K562 (cell line): ENCODE results near the gene SCNN1A.

Experiments used
- ASH1L ChIP-seq: fragments of 450-650 bp; IDR thresholded peaks from 2 replicates; pipeline ENCODE4 v1.6.1; 2018; ENCODE audit warnings: borderline replicate concordance, mild to moderate bottlenecking, low read depth; ENCODE audit not compliant: partially characterized antibody
- CREB1 ChIP-seq, 2 experiments: sonication (generic) in 1 of 2; formaldehyde crosslinking in 1 of 2; IDR thresholded peaks; 2 replicates each; pipeline versions ENCODE4 v1.6.1 to v1.8.0; 2012 to 2022; ENCODE audit warnings: inconsistent platforms in 1 of 2, mild to moderate bottlenecking in 1 of 2, missing genetic modification reagents in 1 of 2, moderate library complexity in 1 of 2
- CREM ChIP-seq: IDR thresholded peaks from 2 replicates; pipeline ENCODE4 v1.6.1; 2014; ENCODE audit warnings: antibody characterized with exemption, low read depth
- ETV6 ChIP-seq, 3 experiments: fragments of 150-350 bp in 1 of 3; sonication (generic) in 1 of 3; formaldehyde crosslinking in 1 of 3; IDR thresholded peaks; 2 replicates each; pipeline versions ENCODE4 v1.6.1 to v1.8.0; 2014 to 2022; ENCODE audit warnings: borderline replicate concordance in 2 of 3, low read depth in 2 of 3, antibody characterized with exemption in 1 of 3, low read length in 1 of 3, mild to moderate bottlenecking in 1 of 3, missing genetic modification reagents in 1 of 3
- NCOA2 ChIP-seq, 2 experiments: fragments of 450-650 bp; IDR thresholded peaks; 2 replicates each; pipeline ENCODE4 v1.6.1; 2018; ENCODE audit warnings: mild to moderate bottlenecking in 2 of 2, moderate library complexity in 1 of 2; ENCODE audit not compliant: partially characterized antibody in 2 of 2
- RCOR1 ChIP-seq, 2 experiments: IDR thresholded peaks; 2 replicates each; pipeline ENCODE4 v1.6.1; 2012; ENCODE audit warnings: low read depth in 2 of 2, low read length in 2 of 2, borderline replicate concordance in 1 of 2, improper control_type of control experiment in 1 of 2
- SMC3 ChIP-seq: conservative IDR thresholded peaks from 2 replicates; pipeline ENCODE4 v1.6.1; 2011; ENCODE audit warnings: low read depth, low read length, improper control_type of control experiment; ENCODE audit not compliant: insufficient read depth
- TRIM28 ChIP-seq: fragments of 450-650 bp; IDR thresholded peaks from 2 replicates; pipeline ENCODE4 v1.6.1; 2017
- TF ChIP-seq, protein P1 (sequence below): sonication (generic); formaldehyde crosslinking; IDR thresholded peaks from 2 replicates; pipeline ENCODE4 v1.4.0; 2020; ENCODE audit warnings: mild to moderate bottlenecking, missing genetic modification reagents
- TF ChIP-seq, protein P2 (sequence below), 3 experiments: IDR thresholded peaks in 2 of 3; conservative IDR thresholded peaks in 1 of 3; 2 replicates each; pipeline ENCODE4 v1.5.1; 2011 to 2012; ENCODE audit warnings: low read length in 3 of 3, mild to moderate bottlenecking in 3 of 3, control low read depth in 2 of 3, improper control_type of control experiment in 1 of 3, inconsistent platforms in 1 of 3, low read depth in 1 of 3, mixed read lengths in 1 of 3, moderate library complexity in 1 of 3; ENCODE audit not compliant: insufficient read depth in 2 of 3
- TF ChIP-seq, protein P3 (sequence below): sonication (generic); formaldehyde crosslinking; IDR thresholded peaks from 2 replicates; pipeline ENCODE4 v1.8.1; 2023; ENCODE audit warnings: mild to moderate bottlenecking, missing genetic modification reagents
- TF ChIP-seq, protein P4 (sequence below): fragments of 450-650 bp; formaldehyde crosslinking; IDR thresholded peaks from 2 replicates; pipeline ENCODE4 v1.4.0; 2020; ENCODE audit warnings: mild to moderate bottlenecking, moderate library complexity

DNA sequence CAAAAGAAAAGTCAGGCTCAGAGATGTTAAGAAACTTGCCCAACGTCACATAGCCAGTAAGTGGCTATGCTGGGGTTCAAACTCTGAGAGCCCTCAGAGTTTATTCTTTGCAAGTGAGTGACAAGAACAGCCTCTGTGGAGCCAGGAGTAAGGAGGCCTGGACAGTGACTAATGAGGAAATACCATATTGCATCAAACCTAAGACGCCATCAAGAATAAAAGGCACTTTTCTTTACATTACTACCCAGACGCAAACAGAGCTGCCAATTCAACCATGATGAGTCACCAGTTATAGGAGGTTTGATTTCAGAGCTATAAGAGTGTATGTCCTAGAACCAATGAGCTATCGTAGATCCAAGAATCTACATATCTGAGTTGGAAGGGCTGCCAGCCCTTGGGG, 42.9 kb downstream of the SCNN1A start:
- TF ChIP-seq, protein P1, sequence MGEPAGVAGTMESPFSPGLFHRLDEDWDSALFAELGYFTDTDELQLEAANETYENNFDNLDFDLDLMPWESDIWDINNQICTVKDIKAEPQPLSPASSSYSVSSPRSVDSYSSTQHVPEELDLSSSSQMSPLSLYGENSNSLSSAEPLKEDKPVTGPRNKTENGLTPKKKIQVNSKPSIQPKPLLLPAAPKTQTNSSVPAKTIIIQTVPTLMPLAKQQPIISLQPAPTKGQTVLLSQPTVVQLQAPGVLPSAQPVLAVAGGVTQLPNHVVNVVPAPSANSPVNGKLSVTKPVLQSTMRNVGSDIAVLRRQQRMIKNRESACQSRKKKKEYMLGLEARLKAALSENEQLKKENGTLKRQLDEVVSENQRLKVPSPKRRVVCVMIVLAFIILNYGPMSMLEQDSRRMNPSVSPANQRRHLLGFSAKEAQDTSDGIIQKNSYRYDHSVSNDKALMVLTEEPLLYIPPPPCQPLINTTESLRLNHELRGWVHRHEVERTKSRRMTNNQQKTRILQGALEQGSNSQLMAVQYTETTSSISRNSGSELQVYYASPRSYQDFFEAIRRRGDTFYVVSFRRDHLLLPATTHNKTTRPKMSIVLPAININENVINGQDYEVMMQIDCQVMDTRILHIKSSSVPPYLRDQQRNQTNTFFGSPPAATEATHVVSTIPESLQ (CRISPR knock-in tag), result no peak
- TF ChIP-seq NCOA2 (IDR thresholded peaks at IDR 0.05; ENCODE audit: partially characterized antibody in 2 of 2), result no peak
- TF ChIP-seq, protein P2, sequence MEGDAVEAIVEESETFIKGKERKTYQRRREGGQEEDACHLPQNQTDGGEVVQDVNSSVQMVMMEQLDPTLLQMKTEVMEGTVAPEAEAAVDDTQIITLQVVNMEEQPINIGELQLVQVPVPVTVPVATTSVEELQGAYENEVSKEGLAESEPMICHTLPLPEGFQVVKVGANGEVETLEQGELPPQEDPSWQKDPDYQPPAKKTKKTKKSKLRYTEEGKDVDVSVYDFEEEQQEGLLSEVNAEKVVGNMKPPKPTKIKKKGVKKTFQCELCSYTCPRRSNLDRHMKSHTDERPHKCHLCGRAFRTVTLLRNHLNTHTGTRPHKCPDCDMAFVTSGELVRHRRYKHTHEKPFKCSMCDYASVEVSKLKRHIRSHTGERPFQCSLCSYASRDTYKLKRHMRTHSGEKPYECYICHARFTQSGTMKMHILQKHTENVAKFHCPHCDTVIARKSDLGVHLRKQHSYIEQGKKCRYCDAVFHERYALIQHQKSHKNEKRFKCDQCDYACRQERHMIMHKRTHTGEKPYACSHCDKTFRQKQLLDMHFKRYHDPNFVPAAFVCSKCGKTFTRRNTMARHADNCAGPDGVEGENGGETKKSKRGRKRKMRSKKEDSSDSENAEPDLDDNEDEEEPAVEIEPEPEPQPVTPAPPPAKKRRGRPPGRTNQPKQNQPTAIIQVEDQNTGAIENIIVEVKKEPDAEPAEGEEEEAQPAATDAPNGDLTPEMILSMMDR (IDR thresholded peaks at IDR 0.05 in 2 of 3, conservative IDR thresholded peaks at IDR 0.05 in 1 of 3; ENCODE audit: insufficient read depth in 2 of 3, low read depth in 1 of 3, low read length in 3 of 3), result no peak
- TF ChIP-seq, protein P3, sequence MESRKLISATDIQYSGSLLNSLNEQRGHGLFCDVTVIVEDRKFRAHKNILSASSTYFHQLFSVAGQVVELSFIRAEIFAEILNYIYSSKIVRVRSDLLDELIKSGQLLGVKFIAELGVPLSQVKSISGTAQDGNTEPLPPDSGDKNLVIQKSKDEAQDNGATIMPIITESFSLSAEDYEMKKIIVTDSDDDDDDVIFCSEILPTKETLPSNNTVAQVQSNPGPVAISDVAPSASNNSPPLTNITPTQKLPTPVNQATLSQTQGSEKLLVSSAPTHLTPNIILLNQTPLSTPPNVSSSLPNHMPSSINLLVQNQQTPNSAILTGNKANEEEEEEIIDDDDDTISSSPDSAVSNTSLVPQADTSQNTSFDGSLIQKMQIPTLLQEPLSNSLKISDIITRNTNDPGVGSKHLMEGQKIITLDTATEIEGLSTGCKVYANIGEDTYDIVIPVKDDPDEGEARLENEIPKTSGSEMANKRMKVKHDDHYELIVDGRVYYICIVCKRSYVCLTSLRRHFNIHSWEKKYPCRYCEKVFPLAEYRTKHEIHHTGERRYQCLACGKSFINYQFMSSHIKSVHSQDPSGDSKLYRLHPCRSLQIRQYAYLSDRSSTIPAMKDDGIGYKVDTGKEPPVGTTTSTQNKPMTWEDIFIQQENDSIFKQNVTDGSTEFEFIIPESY (CRISPR knock-in tag), result no peak
- no peak for TF ChIP-seq RCOR1 (IDR thresholded peaks at IDR 0.05; ENCODE audit: borderline replicate concordance in 1 of 2, low read depth in 2 of 2, low read length in 2 of 2)
- no peak for TF ChIP-seq ASH1L
- TF ChIP-seq TRIM28, result no peak
- TF ChIP-seq, protein P4, sequence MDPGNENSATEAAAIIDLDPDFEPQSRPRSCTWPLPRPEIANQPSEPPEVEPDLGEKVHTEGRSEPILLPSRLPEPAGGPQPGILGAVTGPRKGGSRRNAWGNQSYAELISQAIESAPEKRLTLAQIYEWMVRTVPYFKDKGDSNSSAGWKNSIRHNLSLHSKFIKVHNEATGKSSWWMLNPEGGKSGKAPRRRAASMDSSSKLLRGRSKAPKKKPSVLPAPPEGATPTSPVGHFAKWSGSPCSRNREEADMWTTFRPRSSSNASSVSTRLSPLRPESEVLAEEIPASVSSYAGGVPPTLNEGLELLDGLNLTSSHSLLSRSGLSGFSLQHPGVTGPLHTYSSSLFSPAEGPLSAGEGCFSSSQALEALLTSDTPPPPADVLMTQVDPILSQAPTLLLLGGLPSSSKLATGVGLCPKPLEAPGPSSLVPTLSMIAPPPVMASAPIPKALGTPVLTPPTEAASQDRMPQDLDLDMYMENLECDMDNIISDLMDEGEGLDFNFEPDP, result no peak
- no peak for TF ChIP-seq CREB1 (IDR thresholded peaks at IDR 0.05)
- no peak for TF ChIP-seq CREB1 (CRISPR knock-in tag; IDR thresholded peaks at IDR 0.05)
- no peak for TF ChIP-seq SMC3
- TF ChIP-seq CREM, result no peak
- TF ChIP-seq ETV6 (IDR thresholded peaks at IDR 0.05; ENCODE audit: borderline replicate concordance in 1 of 2, low read depth in 2 of 2, low read length in 1 of 2), result no peak
- TF ChIP-seq ETV6 (CRISPR knock-in tag; IDR thresholded peaks at IDR 0.05; ENCODE audit: borderline replicate concordance), result no peak
